ENCODE results near the gene RAD51B.

GRCh38 chr14:68580671-68581070 is 761.1 kb downstream of the RAD51B start:
- TF ChIP-seq CTCF (IDR thresholded peaks at IDR 0.05) (no peak), POLR2A (IDR thresholded peaks at IDR 0.05) (no peak)

Data from thyroid gland (tissue), 4 donors.